PC-3 (cell line): ENCODE results near the gene PML. TPM values are rescaled to one million over a fixed set of nuclear protein-coding genes. Genes with fewer than 3 reads are reported as not detected.
A peak's percentile ranks its signal among the peaks of the same experiment; 100 is the strongest.

Source experiments
- ATAC-seq: fragments of 200-7000 bp; cut with Tn5 transposase; 2 replicates; pipeline ENCODE4 v1.9.1; 2020; ENCODE audit warnings: mild to moderate bottlenecking, moderate library complexity
- BruUV-seq: library from RNA; stranded (reverse); fragments of 400-500 nt; replicated peaks from 2 replicates; lab custom pipeline; 2021; lab: Mats Ljungman, UMichigan
- CTCF ChIA-PET: fragments of 300-600 bp; sonication (Branson Sonifier 250); formaldehyde crosslinking; loops from one replicate; lab custom pipeline; 2022; ENCODE audit warnings: antibody characterized with exemption; lab: Charles Lee
- POLR2A ChIA-PET: fragments of 300-600 bp; sonication (Branson Sonifier 250); formaldehyde crosslinking; loops from one replicate; lab custom pipeline; 2022; ENCODE audit warnings: antibody characterized with exemption; ENCODE audit not compliant: unreplicated experiment; lab: Charles Lee
- DNase-seq: peaks from one replicate; pipeline ENCODE4 v3.0.0-alpha.2; 2015
- H2AFZ ChIP-seq: fragments of 300-600 bp; sonication (generic); 2 replicates; pipeline ENCODE4 v1.6.0; 2016; ENCODE audit warnings: antibody characterized with exemption, low read length
- H3F3A ChIP-seq: fragments of 300-600 bp; sonication (generic); one replicate; pipeline ENCODE4 v1.6.0; 2017; ENCODE audit warnings: antibody characterized with exemption, low read length, control low read depth, mild to moderate bottlenecking; ENCODE audit not compliant: unreplicated experiment
- H3K27ac ChIP-seq: fragments of 300-600 bp; sonication (generic); 2 replicates; pipeline ENCODE4 v1.5.1; 2016; ENCODE audit warnings: mild to moderate bottlenecking, low read length
- H3K27me3 ChIP-seq: fragments of 300-600 bp; sonication (generic); 2 replicates; pipeline ENCODE4 v1.6.1; 2016; ENCODE audit warnings: low read length, mixed read lengths
- H3K36me3 ChIP-seq: fragments of 300-600 bp; sonication (generic); 2 replicates; pipeline ENCODE4 v1.6.1; 2016; ENCODE audit warnings: low read depth, mixed run types, low read length, mixed read lengths
- H3K4me1 ChIP-seq: fragments of 300-600 bp; sonication (generic); 2 replicates; pipeline ENCODE4 v1.5.1; 2016; ENCODE audit warnings: low read length; ENCODE audit not compliant: insufficient read depth
- H3K4me2 ChIP-seq: fragments of 300-600 bp; sonication (generic); 2 replicates; pipeline ENCODE4 v1.6.0; 2016; ENCODE audit warnings: low read length
- H3K4me3 ChIP-seq: fragments of 300-600 bp; sonication (generic); 2 replicates; pipeline ENCODE4 v1.5.1; 2016; ENCODE audit warnings: mild to moderate bottlenecking, low read length, mixed read lengths
- H3K79me2 ChIP-seq: fragments of 300-600 bp; sonication (generic); 2 replicates; pipeline ENCODE4 v1.6.1; 2017; ENCODE audit warnings: low read length, mixed read lengths
- H3K9ac ChIP-seq: fragments of 300-600 bp; sonication (generic); 2 replicates; pipeline ENCODE4 v1.6.0; 2016; ENCODE audit warnings: mild to moderate bottlenecking, low read length
- H3K9me2 ChIP-seq: fragments of 300-600 bp; sonication (generic); replicated peaks from 2 replicates; pipeline ENCODE4 v1.6.1; 2016; ENCODE audit warnings: mixed run types, low read length, mixed read lengths
- H3K9me3 ChIP-seq: fragments of 300-600 bp; sonication (generic); 2 replicates; pipeline ENCODE4 v1.6.1; 2016; ENCODE audit warnings: low read length, mixed read lengths
- H4K20me1 ChIP-seq: fragments of 300-600 bp; sonication (generic); 2 replicates; pipeline ENCODE4 v1.6.1; 2016; ENCODE audit warnings: low read length, mixed read lengths
- CTCF ChIP-seq: fragments of 300-600 bp; sonication (generic); conservative IDR thresholded peaks from 2 replicates; pipeline ENCODE4 v1.5.1; 2017; ENCODE audit warnings: antibody characterized with exemption, low read depth, mild to moderate bottlenecking, low read length
- EZH2 ChIP-seq: fragments of 300-600 bp; sonication (generic); IDR thresholded peaks from one replicate; pipeline ENCODE4 v1.6.1; 2017; ENCODE audit warnings: antibody characterized with exemption, mild to moderate bottlenecking, low read length; ENCODE audit not compliant: unreplicated experiment
- EZH2phosphoT487 ChIP-seq: fragments of 300-600 bp; sonication (generic); IDR thresholded peaks from 2 replicates; pipeline ENCODE4 v1.6.1; 2018; ENCODE audit warnings: mild to moderate bottlenecking, antibody characterized with exemption, low read length, borderline replicate concordance
- intact Hi-C: fragments of 100-400 bp; cut with micrococcal nuclease; formaldehyde crosslinking; loops from 2 replicates; pipeline ENCODE4 v1.9.0; 2023
- total RNA-seq: library from RNA; depleted of rRNA; stranded (reverse); fragments of >200 nt; gene quantifications from 2 replicates; pipeline ENCODE4 v1.2.3, GENCODE V29; 2014

Gene PML
- total RNA-seq, 1 experiment from 2014 or later: 18.7 TPM

DNA sequence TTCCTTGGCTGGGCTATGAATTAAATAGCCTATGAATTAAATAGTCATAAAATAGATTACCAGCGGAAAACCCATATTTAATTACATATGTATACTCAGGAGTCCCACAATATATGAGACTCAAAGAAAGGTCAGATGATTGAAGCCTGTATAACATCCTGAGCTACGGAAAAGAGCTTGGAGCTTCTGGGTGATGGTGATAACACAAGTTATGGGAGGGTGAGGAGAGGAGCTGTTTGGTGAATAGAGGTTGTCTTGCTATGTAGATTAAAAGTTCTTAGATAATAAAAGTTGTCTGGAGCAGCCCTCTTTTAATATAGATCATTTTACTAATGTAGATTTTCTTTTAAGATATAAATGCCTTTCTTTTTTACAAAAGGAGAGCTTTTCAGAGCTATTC, 1.8 kb downstream of the PML start:
- POLR2A ChIA-PET: no interaction called here
- peak overlapping the region; percentile 70; the same call in 1 of the 2 replicates for H3K9ac ChIP-seq
- peak overlapping the region; percentile 96 for H3K4me2 ChIP-seq
- DNase-seq (no peak), ATAC-seq (no peak)
- no peak overlapping the region for H3K27ac ChIP-seq
- intact Hi-C loops: no loop called here
- H3K9me2 ChIP-seq: no peaks in the 10 kb centered on the region
- peak overlapping the region; percentile 84 for H3K4me3 ChIP-seq
- H3K79me2 ChIP-seq: peaks cover 40% of the 10 kb centered on the region
- no TSS peak for BruUV-seq
- no peak for TF ChIP-seq EZH2phosphoT487
- no peak for TF ChIP-seq CTCF
- no peak for TF ChIP-seq EZH2
- no peaks in the 10 kb centered on the region for H3K9me3 ChIP-seq
- no peaks in the 10 kb centered on the region for H3K27me3 ChIP-seq
- H3F3A ChIP-seq: no peaks in the 10 kb centered on the region
- H4K20me1 ChIP-seq: no peaks in the 10 kb centered on the region
- H3K36me3 ChIP-seq: 0 out of 2 replicates have a peak, but pooled peaks cover 3% of the 10 kb centered on the region
- CTCF ChIA-PET: interaction anchor here (0.7 kb wide), 1 partner anchor 23 kb away, joined by 3 read pairs; no protein-coding TSS in a partner anchor
- H3K4me1 ChIP-seq: peaks cover 32% of the 10 kb centered on the region
- no peak overlapping the region for H2AFZ ChIP-seq

DNA sequence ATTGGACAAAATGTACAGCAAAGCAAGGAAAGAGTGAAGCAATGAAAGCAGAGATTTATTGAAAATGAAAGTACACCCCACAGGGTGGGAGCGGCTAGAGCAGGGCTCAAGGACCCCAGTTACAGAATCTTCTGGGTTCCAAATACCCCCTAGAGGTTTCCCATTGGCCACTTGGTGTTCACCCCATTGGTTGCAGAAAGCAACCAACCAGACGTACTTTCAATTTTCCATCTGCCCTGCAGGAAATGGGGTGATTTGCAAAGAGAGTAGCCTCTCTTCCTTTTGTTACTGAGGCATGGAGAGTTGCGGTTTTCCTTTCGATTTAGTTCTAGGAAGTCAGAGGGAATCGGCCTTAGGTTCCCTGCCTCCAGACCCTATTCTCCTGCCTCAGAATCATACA, 2.4 kb downstream of the PML start:
- TF ChIP-seq EZH2 (no peak), EZH2phosphoT487 (no peak), CTCF (no peak)
- H3K4me1 ChIP-seq: peaks cover 28% of the 10 kb centered on the region
- no peak overlapping the region for H3K27ac ChIP-seq
- ChIA-PET CTCF (interaction anchor here (0.7 kb wide), 1 partner anchor 24 kb away, joined by 3 read pairs; no protein-coding TSS in a partner anchor), POLR2A (no interaction called here)
- peaks cover 40% of the 10 kb centered on the region for H3K79me2 ChIP-seq
- no peaks in the 10 kb centered on the region for H3K27me3 ChIP-seq
- no peak overlapping the region for H2AFZ ChIP-seq
- no peaks in the 10 kb centered on the region for H4K20me1 ChIP-seq
- H3K4me2 ChIP-seq: peak overlapping the region; percentile 96
- peak overlapping the region; percentile 84; the same call in 1 of the 2 replicates for H3K4me3 ChIP-seq
- no peak overlapping the region; the same call in 1 of the 2 replicates for H3K9ac ChIP-seq
- intact Hi-C loops: no loop called here
- 0 out of 2 replicates have a peak, but pooled peaks cover 3% of the 10 kb centered on the region for H3K36me3 ChIP-seq
- H3F3A ChIP-seq: no peaks in the 10 kb centered on the region
- H3K9me2 ChIP-seq: no peaks in the 10 kb centered on the region
- DNase-seq (no peak), ATAC-seq (no peak)
- H3K9me3 ChIP-seq: no peaks in the 10 kb centered on the region
- no TSS peak for BruUV-seq

- H2AFZ ChIP-seq: no peak overlapping the region
- peaks cover 40% of the 10 kb centered on the region for H3K79me2 ChIP-seq
- no peak overlapping the region for H3K9ac ChIP-seq
- intact Hi-C loops: no loop called here
- no peaks in the 10 kb centered on the region for H3K27me3 ChIP-seq
- H3K4me2 ChIP-seq: no peak overlapping the region
- no peaks in the 10 kb centered on the region for H3K9me2 ChIP-seq
- no peaks in the 10 kb centered on the region for H4K20me1 ChIP-seq
- ATAC-seq (no peak), DNase-seq (no peak)
- no peak for TF ChIP-seq CTCF
- TF ChIP-seq EZH2phosphoT487: no peak
- TF ChIP-seq EZH2: no peak
- no TSS peak for BruUV-seq
- H3K27ac ChIP-seq: no peak overlapping the region
- H3K4me1 ChIP-seq: peaks cover 22% of the 10 kb centered on the region
- no peaks in the 10 kb centered on the region for H3F3A ChIP-seq
- no peaks in the 10 kb centered on the region for H3K9me3 ChIP-seq
- no peak overlapping the region for H3K4me3 ChIP-seq
- CTCF ChIA-PET: no interaction called here
- POLR2A ChIA-PET: no interaction called here
- H3K36me3 ChIP-seq: 0 out of 2 replicates have a peak, but pooled peaks cover 3% of the 10 kb centered on the region
Measured at GRCh38 chr15:73997986-73998385, 3.5 kb downstream of the PML start.
